GM21526 (cell line): ENCODE data around the gene PLBD2.

Source experiments
- ATAC-seq: cut with Tn5 transposase; IDR thresholded peaks from one replicate; pipeline ENCODE4 v1.9.1; 2021; ENCODE audit warnings: moderate library complexity; ENCODE audit not compliant: unreplicated experiment, low FRiP score

The PLBD2 gene

DNA sequence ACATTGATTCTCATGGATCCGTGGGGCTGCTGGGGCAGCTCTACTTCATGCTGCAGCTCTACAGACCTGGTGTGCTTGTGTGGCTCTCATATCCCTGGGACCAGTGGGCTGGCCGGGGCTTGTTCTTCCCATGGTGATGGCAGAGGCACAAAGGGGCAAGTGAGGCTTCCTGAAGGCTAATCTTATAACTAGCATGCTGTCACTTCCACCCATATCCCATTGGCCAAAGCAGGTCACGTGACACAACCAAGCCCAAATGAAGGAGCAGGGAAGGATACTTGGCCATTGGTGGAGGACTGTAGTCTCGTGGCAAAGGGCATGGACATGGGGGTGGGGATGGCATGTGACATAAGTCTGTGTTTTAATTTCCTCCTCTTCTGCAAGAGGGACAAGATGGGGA is 9.9 kb downstream of the PLBD2 start:
- ATAC-seq = no peak

DNA sequence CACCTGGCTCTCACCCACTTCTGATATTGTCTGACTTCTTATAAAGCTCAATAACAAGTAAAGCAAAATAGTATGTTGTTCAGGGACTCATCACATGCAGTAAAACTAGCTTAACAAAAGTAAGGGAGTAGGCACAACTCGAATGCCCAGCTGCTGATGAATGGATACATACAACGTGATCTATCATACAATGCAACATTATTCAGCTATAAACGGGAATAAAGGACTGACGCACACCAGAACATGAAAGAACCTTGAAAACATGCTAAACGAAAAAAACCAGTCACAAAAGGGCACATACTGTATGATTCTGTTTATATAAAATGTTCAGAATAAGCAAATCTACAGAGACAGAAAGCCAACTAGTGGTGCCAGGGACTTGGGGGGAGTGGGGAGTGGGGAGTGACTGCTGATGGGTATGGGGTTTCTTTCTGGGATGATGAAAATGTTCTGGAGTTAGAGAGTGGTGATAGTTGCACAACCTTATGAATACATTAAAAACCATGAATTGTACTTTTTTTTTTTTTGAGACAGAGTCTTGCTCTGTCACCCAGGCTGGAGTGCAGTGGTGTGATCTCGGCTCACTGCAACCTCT is 11.1 kb downstream of the PLBD2 start:
- no peak for ATAC-seq

DNA sequence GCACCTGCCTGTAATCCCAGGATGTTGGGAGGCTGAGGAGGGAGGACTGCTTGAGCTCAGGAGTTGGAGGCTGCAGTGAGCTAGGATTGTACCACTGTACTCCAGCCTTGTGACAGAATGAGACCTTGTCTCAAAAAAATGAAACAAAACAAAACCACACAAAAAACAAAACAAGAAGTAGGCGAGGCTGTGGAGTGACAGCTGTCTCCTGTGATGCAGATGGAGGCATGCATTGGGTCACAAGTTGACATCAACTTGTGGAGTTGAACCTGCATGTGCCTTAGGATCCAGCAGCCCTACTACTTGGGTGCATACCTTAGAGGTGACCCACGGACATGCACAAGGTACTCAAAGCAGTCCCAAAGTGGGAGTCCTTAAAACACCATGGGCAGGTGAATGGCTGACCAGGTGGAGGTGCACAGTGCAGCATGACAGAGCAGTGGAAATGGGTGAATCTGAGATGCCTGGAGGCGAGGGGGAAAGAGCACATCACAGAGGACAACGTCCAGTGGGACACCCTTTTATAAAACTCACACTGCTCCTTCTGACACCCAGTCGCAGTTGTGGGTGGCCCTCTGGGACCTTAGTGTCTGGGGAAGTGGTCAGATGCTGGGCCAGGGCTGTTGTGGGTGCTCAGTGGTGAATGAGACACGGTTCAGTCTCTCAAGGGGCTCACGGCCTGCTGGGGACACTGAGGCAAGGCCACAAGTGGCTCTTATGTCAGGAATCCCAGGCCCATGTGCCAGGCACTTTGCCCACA is 12.7 kb downstream of the PLBD2 start:
- no peak for ATAC-seq

DNA sequence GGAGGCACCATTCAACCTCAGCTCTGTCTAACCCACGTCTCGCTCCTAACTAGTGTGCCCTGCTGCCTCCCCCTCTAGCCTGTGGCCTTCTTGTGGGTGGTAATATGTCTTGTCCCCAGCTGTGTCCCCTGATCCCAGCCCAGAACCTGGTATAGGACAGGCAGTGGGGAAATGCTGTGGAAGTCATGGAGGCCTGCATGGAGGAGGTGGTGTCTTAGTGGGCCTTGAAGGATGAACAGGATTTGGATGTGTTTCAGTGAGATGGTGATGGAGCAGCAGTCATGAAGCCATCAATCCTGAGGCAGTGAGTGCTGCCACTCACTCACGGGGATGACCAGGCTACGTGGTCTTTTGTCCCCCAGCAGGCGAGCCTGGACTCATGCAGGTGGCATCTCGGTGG is 13.4 kb downstream of the PLBD2 start:
- ATAC-seq = no peak

GRCh38 chr12:113372371-113372770 is 14.0 kb downstream of the PLBD2 start:
- no peak for ATAC-seq

- ATAC-seq = no peak
These were observed 15.1 kb downstream of the PLBD2 start for GRCh38 chr12:113373440-113373839.

DNA sequence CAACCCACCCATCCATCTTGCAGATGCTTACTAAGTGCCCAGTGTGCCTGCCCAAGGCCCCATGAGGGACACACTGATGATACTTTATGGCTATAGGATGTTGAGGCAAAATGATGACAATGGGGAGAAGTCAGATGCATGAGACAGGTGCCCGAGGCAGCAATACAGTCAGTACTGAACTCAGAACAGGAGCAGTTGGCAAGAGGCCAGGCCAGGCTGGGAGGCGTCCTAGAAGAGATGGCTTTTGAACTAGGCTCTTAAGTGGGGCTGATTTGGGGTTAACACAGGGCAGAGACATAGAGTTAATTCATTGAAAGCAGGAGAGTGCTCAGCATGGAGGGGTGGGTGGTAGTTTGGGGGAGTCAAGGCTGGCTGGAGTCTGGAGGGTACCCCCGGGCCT is 15.6 kb downstream of the PLBD2 start:
- ATAC-seq = no peak

GRCh38 chr12:113374823-113375428 is 16.5 kb downstream of the PLBD2 start:
- no peak for ATAC-seq

DNA sequence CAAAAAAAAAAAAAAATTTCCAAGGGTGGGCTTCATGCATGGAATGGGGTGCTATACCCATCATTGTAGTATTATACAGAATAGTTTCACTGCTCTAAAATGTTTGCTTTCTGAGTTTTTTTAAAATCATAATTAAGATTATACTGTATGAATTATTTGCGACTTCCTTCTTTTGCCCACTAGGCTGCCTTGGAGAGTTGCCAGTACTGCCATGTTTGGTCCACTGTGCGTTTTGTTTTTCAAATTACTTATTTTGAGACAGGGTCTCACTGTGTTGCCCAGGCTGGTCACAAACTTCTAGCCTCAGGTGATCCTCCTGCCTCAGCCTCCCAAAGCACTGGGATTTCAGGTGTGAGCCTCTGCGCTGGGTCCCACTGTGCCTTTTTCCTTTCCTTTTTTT is 19.9 kb downstream of the PLBD2 start:
- ATAC-seq = no peak

DNA sequence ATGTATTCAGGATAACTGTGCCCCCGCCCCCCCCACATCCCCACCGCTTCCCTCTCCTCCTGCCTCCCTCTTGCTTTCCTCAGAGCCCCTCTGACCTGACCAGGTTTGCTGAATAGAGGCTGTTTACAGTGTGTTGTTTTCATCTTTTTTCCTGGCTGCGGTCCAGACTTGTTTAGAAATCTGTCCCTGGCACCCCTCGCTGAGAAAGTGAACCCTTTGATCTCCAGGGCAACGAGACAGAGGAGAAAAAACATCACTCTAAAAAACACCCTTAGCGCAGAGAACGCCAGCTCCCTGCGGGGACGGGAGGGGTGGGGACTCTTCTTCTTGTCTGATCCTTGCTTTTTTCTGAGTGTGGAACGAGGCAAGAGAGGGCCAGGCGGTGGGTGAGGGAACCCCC is 22.8 kb downstream of the PLBD2 start:
- ATAC-seq = no peak

GRCh38 chr12:113382206-113382605 is 23.8 kb downstream of the PLBD2 start:
- ATAC-seq = no peak

GRCh38 chr12:113384778-113385177 is 26.4 kb downstream of the PLBD2 start:
- no peak for ATAC-seq

GRCh38 chr12:113385282-113385882 is 27.0 kb downstream of the PLBD2 start:
- no peak for ATAC-seq

DNA sequence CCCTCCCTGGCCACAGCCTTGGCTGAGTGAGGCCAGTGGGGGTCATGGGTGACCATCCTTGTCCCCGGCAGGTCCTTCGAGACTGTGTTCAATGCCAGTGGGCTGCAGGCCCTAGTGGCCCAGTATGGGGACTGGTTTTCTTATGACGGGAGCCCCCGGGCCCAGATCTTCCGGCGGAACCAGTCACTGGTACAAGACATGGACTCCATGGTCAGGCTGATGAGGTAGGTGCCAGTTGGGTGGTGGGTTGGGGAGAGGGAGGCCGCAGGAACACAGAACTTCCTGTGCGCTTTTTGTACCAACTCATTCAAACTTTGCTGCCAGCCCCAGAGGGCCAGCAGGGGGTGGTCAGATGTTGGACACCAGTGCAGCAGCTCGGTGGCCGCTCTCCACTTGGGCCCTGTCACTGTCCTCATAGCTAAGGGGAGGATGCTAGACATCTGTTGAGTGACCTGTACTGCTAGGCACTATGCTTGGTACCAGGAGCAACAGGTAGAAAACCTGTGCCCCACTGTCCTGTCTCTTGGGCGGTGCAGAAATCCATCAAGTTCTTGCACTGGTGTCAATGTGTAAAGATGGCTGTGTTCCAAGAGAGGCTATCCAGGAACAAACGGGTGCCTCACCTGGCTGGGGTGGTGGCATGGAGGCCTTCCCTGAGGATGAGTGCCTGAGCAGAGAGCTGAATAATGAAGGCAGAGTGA is 28.6 kb downstream of the PLBD2 start:
- no peak for ATAC-seq

DNA sequence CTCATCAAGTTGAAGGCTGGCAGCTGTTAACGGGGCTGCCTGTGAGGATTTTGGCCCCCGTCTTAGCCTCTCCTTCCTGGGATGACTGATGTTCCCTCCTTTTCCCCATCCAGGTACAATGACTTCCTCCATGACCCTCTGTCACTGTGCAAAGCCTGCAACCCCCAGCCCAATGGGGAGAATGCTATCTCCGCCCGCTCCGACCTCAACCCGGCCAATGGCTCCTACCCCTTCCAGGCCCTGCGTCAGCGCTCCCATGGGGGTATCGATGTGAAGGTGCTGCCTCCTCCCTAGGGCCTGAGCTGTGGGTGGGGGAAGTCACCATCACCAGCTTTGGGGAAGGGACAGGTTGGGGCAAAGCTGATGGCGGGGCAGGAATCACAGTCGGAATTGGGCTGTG is 29.2 kb downstream of the PLBD2 start:
- no peak for ATAC-seq

- no peak for ATAC-seq
These were observed 30.0 kb downstream of the PLBD2 start for GRCh38 chr12:113388351-113388750.

DNA sequence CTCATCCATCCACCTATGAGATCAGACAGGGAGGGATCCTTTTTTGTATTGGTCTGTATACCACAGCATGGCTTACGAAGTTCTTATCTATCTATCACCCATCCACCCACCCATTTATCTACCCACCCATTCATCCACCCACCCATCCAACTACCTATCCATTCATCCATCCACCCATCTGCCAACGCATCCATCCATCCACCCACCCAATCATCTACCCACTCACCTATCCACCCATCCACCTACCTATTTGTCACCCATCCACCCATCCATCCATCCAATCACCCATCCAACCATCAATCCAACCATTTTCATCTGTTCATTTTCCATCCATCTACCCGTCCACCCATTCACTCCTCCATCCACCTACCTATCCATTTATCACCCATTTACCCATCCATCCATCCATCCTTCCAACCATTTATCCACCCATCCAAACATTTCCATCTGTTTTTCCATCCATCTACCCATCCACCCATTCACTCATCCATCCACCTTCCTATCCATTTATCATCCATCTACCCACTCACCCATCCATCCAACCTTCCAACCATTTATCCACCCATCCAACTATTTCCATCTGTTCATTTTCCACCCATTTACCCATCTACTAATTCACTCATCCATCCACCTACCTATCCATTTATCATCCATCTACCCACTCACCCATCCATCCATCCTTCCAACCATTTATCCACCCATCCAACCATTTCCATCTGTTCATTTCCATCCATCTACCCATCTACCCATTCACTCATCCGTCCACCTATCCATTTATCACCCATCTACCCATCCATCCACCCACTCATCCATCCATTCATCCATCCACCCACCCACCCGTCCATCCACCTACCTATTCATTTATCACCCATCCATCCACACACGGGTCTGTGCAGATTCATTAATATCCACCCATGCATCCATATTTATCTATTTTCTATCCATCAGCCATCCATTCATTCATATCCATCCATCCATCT is 32.0 kb downstream of the PLBD2 start:
- no peak for ATAC-seq

- ATAC-seq = no peak
These were observed 32.8 kb downstream of the PLBD2 start for GRCh38 chr12:113391145-113391544.

- ATAC-seq = no peak
These were observed 33.4 kb downstream of the PLBD2 start for GRCh38 chr12:113391650-113392337.
